Measurements from ENCODE around the gene GPHB5.
A peak's percentile ranks its signal among the peaks of the same experiment; 100 is the strongest.

Gene GPHB5

GRCh38 chr14:63276492-63277342, 42.0 kb downstream of the GPHB5 start:
- TF ChIP-seq CTCF (IDR thresholded peaks at IDR 0.05; ENCODE audit: low read depth, low read length), result peak; percentile 74
- H3K4me3 ChIP-seq (ENCODE audit: low read depth, low read length), result no peak overlapping the region
- in situ Hi-C loops (cut with HindIII; ENCODE audit: low sequenced_read_pairs), result no loop called here
- peak; percentile 59 for DNase-seq (ENCODE audit: low read depth, low spot score)

DNA sequence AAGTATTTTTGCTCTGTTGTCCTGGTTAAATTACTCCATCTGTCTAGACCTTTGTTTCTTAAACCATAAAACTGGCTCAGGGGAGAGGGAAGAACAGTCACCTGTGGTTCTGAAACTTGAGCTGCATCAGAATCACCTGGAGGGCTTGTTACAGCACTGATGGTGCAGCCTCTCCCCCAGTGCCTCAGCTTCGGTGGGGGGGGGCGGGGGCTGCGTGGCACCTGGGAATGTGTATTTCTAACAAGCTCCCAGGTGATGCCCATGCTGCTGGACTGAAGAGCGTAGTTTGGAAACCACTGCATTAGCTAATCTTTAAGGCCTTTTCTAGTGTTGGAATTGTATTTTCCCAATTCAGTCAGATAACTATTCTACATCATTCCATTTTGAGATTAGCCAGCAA, 42.7 kb downstream of the GPHB5 start:
- no peak overlapping the region for H3K4me3 ChIP-seq (ENCODE audit: low read depth, low read length)
- no peak for DNase-seq (ENCODE audit: low read depth, low spot score)
- in situ Hi-C loops (cut with HindIII; ENCODE audit: low sequenced_read_pairs), result no loop called here
- TF ChIP-seq CTCF (IDR thresholded peaks at IDR 0.05; ENCODE audit: low read depth, low read length), result no peak

DNA sequence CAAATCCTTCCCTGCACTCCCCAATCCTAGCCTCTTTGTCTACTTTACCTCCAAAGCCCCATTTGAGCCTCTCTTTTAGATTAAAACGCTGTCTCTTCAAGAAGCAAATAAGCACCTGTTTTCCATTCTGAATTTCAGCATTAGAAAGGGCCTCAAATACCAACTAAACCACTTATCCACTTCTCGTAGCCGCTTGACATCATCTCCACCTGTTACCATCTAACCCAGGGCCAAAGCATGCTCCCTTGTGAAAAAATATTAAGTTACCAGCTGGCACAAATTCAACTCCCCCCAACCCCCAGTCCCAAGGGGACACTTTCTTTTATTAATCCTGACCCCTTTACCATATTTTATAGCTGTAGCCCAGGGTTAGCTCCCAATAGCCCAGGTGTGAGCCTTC, 43.1 kb downstream of the GPHB5 start:
- DNase-seq (ENCODE audit: low read depth, low spot score), result no peak
- in situ Hi-C loops (cut with HindIII; ENCODE audit: low sequenced_read_pairs), result no loop called here
- no peak for TF ChIP-seq CTCF (IDR thresholded peaks at IDR 0.05; ENCODE audit: low read depth, low read length)
- H3K4me3 ChIP-seq (ENCODE audit: low read depth, low read length), result no peak overlapping the region

- no peak for TF ChIP-seq CTCF (IDR thresholded peaks at IDR 0.05; ENCODE audit: low read depth, low read length)
- in situ Hi-C loops (cut with HindIII; ENCODE audit: low sequenced_read_pairs), result no loop called here
Observed at GRCh38 chr14:63273717-63274655, 44.7 kb downstream of the GPHB5 start.

DNA sequence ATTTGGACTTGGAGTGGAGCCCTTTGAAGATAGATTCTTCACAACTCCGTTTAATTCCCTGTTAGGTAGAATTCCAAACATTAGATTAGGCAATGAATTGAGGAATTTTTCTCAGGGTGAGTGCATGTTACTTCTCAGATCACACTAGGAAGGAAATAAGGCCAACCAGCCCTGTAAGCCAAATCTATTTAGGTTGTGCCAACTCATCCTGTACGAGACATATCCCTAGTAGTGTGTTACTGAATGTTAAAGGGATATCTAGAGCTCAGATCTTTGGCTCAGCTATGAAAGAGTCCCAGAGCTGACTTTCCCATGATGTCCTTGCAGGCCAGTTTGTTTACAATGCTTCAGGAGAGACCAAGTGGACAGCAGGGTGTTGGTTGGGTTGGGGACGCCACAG, 45.6 kb downstream of the GPHB5 start:
- DNase-seq (ENCODE audit: low read depth, low spot score), result no peak
- in situ Hi-C loops (cut with HindIII; ENCODE audit: low sequenced_read_pairs), result no loop called here
- no peak overlapping the region for H3K4me3 ChIP-seq (ENCODE audit: low read depth, low read length)
- TF ChIP-seq CTCF (IDR thresholded peaks at IDR 0.05; ENCODE audit: low read depth, low read length), result no peak

More at GRCh38 chr14:63273717-63274655, 44.7 kb downstream of the GPHB5 start:
- H3K4me3 ChIP-seq (ENCODE audit: low read depth, low read length), result no peak overlapping the region
- no peak for DNase-seq (ENCODE audit: low read depth, low spot score)

DNA sequence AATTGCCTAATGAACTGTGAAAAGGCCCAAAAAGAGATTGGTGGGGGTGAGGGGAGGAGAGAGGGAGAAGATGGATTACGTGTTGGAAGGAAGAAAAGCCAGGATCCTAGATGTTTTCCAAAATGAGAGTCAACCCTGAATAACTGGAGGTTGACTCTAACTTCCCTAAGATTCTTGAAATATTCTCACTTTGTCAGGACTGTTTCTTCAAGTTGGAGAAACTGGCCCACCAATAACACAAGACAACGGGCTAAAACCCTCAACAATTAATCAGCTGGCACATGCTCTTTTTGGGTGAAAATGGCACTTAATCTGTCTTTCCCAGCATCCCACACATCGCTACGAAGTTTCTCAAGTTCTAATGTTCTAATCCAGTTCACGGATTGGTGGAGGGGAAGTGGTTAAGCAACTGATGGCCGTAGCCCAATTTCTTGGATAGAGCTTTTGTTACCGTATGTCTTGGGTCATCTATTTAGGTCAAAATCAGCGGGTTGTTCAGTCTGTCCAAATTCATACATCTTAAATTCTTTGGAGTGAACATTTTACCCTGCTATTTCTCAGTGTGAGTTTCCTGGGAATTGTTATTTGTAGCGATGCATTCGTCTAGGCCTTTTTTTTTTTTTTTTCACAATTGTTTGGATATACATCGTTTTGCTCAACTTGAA, 49.0 kb downstream of the GPHB5 start:
- no peak for TF ChIP-seq CTCF (IDR thresholded peaks at IDR 0.05; ENCODE audit: low read depth, low read length)
- H3K4me3 ChIP-seq (ENCODE audit: low read depth, low read length), result no peak overlapping the region
- in situ Hi-C loops (cut with HindIII; ENCODE audit: low sequenced_read_pairs), result no loop called here
- no peak for DNase-seq (ENCODE audit: low read depth, low spot score)
